GM19395 (cell line): ENCODE data around the gene NCDN.

Source experiments
- ATAC-seq: cut with Tn5 transposase; IDR thresholded peaks from one replicate; pipeline ENCODE4 v1.9.1; 2021; ENCODE audit warnings: mild to moderate bottlenecking, moderate library complexity; ENCODE audit not compliant: unreplicated experiment

NCDN gene

DNA sequence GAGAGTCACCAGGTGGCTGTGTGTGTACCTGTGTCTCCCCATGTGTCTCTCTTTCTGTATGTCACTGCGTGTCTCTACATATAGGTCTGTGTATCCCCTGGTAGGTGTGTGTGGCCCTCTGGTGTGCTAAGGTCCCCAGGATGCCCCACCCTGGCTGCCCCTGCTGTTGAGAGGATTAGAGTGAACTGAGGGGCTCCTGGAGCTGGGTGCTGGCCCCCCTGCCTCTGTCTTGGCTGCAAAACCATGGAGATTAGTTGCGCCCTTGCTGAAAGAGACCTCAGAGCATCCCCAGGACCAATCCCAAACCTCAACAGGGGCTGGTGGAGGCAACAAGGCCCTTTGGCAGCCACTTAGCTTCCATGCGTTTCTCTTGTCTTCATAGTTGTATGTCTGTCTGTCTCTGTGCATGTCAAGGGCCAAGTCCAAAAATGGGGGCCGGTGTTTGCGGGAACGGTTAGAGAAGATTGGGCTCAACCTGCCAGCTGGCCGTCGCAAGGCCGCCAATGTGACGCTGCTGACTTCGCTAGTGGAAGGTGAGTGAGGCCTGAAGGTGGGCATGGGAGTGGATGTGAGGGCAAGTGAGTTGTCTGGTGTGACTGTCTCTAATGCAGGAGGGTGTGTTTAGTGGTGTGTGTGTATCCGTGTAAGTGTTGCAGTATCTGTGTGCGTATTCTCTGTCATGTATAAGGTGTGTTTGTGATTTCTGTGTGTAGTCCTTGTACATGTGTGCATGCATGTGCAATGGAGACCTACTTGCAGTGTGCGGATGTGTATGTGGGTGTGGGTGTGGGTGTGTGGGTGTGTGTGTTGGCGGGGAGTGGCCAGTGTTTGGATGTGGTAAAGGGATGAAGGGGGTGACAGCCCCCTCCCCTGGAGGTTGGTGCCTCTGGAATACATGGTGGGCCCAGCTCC, 32.2 kb downstream of the NCDN start:
- no peak for ATAC-seq

DNA sequence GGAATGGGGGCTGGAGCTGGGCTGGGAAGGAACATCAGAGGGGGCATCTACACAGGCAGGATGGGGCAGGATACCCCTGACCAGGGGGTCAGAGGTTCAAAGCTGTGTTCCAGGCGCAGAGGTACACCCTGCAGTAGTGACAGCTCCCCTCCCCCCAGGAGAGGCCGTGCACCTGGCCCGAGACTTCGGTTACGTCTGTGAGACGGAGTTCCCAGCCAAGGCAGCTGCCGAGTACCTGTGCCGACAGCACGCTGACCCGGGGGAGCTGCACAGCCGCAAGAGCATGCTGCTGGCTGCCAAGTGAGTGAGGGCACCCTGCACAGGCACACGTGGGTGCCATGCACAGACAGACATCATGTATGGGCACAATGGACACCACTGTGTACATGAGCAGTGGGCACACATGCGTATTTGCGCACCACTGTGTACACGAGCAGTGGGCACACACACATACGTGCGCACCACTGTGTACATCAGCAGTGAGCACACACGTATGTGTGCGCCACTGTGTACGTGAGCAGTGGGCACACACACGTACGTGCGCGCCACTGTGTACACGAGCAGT, 33.0 kb downstream of the NCDN start:
- no peak for ATAC-seq

DNA sequence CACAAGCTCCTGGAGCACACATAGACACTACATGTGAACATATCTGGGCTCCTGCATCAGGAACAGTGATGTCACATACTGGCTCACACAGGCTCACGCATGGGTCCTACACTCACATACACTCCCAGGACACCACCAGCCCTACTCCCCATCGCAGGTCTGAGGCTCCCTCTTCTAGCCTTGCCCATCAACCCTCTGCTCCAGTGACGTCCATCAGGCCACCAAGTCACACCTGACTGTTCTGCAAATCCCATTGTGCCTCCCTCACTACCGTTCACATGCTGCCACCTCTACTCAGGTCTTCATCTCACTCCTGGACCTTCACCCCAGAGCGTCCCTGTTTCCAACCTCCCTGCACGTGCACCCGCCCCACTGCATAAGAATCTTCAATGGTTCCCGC, 33.6 kb downstream of the NCDN start:
- ATAC-seq = no peak

DNA sequence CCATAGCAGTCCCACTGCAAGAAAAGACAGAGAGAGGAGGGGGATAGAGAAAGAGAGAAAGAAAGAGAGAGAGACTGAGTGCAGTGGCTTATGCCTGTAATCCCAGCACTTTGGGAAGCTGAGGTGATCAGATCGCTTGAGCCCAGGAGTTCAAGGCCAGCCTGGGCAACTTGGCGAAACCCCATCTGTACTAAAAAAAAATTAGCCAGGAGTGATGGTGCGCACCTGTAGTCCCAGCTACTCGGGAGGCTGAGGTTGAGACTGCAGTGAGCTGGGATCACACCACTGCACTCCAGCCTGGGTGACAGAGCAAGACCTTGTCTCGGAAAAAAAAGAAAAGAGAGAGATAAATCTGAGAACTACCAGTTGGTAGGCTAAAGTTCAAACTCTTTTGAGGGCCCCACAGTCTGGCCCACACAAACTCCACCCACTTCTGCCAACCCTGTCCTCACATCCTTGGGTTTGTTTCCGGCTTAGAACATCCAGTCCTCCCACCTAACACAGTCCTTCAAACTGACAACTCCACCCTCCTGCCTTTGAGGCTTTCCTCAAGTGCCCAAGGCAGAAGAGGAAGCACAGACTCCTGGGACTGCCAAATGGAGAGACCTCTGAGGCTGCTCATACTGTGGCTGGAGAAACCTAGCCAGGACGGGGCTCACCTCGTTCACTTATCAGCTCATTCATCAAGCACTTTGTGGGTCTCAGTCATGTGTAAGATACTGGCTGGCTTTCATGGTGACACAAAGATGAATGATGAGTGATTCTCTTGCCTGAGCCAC, 35.6 kb downstream of the NCDN start:
- ATAC-seq = no peak

DNA sequence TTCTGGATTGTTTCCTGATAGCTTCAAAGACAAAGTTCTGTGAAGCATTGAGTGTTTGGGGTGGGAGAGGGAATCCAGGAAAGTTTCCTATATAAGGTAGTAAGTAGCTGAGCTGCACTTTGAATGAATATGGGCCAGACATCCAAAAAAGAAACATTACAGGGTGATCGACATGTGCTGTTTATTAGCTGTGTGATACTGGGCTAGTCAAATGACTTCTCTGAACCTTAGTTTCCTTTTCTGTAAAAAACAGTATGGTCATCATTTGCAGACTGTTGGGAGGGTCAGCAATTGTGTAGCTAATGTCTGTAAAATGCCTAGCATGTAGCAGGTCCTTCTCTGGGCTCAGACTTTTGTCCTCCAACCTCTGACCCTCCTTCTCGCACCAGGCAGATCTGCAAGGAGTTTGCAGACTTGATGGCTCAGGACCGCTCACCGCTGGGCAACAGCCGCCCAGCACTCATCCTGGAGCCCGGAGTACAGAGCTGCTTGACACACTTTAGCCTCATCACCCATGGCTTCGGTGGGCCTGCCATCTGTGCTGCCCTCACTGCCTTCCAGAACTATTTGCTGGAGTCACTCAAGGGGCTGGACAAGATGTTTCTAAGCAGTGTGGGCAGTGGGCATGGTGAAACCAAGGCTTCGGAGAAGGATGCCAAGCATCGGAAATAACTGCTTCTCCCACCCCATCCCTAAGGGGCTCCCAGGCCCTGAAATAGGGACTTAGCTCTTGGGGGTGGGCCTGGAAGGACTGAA, 36.6 kb downstream of the NCDN start:
- no peak for ATAC-seq

DNA sequence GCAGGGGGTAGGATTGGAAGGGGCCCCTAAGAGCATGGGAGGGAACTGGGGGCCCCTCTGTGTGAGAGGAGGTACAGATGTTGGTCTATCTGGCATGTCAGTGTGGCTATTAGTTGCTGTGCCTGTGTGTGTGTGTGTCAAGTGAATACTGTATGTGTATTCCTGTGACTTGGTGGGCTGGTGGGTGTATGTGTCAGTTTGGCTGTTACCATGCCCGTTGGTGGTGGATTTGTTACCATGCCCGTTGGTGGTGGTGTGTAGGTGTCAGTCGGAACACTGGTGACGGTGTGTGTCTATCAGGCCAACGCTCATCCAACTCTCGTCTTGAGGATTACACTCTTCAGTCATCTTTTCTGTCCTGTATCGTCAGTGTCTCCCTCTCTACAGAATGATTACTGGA, 38.1 kb downstream of the NCDN start:
- ATAC-seq = no peak

DNA sequence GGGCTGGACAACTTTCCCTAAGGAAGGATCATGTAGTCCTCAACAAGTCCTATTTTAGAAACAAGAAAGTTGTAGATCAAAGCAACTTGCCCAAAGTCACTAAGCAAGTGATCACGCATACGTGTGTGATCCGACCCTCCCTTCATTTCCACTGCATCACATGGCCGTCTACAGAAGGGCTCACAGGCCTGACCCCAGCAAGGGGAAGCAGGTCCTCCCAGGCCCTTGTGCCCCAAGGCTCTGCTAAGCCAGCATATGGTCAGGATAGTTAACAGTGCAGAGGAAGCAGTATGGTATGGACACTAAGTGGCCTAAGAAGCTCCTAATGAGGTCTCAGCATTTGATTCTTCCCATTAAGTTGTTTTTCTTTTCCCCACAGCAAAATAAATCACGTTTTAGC, 40.3 kb downstream of the NCDN start:
- ATAC-seq = no peak

DNA sequence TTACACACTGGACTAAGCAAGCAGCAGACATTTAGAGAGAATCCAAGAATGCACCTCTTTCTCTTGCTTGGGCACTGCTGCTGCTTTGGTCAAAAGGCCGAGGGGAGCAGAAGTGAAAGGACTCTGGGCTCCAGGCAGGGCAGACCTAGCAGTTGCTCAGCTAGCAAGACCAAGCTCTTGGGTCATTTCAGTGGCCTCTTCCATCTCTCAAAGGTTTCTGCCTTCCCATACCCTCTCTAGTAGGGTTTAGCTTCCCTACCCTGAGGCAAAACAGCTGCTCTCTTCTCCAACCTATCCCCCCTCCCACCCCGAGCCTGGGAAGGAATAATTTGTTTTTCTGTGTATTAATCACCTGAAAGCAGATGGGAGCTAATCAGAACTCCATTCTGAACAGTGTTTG, 41.3 kb downstream of the NCDN start:
- ATAC-seq = no peak

DNA sequence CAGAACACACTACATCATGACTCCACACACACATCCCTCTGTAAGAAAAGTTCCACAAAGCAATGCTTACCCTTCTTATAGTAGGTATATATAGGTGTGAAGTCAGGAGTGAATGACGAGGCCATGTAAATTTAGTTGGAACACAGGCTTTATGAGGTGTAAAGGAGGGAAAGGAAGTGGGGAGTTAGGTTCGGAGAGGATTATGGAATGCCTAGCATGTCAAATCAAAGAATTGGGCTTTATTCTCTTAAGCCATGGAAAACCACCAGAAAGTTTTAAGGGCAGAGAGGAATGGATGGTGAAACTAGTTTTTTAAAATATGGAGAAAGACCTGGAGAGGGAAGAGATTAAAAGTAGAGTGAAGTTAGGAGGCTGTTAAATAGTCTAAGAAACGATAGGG, 41.8 kb downstream of the NCDN start:
- no peak for ATAC-seq

DNA sequence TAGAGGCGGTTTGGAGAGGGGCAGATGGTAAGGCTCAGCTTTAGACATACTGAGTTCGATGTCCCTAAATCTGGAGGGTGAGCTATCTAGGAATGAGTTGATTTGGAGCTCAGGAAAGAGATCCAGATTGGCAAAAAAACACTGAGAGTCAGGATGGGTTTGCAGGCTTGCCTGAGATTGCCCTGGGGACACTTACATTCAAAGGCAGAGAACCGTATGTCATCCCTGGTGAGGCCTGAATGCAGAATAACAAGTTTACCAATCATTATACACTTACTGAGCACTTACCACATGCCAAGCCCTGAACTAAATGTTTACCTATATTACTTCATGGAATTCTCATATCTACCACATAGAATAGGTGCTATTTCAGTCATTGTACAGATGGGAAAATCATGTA, 43.0 kb downstream of the NCDN start:
- no peak for ATAC-seq

DNA sequence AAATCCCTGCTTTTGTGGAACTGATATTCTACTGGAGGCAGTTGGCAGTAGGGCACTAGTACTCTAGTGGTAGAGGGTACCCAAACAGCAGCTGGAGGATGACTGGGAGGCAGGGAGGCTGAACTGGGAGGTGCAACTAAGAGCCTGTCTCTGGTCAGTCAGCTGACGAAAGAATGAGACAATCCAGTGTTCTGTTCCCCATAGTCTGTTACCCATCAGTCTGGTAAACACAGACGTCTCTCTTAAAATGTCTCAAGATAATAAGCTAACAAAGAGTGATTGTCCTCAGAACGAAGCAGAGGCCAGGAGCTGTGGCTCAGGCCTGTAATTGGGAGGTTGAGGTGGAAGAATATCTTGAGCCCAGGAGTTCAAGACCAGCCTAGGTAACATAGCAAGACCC, 45.9 kb downstream of the NCDN start:
- no peak for ATAC-seq

DNA sequence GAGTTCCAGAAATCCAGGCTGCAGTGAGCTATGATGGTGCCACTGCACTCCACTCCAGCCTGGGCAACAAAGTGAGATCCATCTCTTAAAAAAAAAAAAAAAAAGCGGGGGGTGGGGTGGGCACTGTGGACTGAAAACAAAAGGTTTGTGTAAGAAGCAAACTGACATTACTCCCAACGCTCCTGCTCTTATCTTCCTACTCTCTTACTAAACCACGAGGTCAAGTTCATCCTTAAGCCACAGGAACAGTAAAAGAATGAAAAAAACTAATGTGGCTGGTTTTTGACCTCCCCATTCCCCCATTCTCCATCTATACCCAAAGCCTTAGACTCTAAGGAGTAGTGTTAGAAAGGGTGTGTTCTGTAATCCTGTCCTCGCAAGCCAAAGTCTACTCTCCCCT, 46.3 kb downstream of the NCDN start:
- no peak for ATAC-seq

DNA sequence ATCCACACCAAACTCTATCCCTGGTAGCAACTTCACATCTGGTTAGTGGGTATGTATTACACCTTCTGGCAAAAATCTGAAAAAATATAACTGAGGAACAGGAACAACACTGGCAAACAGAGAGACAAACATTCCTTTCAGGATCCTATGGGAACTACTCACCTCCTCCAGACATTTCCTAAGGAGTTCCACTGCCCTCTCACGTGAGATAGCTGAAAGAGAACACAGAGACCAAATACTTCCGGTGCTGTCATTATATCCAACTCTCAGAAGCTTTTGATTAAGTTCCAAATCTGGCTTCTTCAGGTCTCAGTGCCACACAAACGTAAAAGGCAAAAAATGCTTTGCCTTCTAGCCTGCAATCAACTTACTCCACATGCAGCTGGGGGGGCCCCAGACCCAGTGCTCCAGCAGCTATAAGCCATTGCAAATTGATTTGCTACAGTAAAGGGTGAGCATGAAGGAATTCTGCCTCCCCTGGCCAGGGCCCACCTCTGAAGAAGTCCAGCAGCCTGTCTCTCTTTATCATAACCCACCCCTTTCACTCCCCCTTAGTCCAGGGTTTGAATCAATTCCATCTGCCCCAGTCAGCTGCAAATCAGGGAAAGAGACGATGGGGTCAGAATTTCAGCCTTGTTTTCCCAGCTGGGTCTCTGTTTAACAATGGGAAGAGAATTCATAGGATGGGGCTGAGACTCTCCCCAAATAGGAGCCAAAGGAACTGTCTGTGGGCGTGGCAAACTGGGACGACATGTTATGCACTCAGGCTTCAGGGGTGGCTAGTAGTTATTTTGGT, 47.7 kb downstream of the NCDN start:
- ATAC-seq = no peak

DNA sequence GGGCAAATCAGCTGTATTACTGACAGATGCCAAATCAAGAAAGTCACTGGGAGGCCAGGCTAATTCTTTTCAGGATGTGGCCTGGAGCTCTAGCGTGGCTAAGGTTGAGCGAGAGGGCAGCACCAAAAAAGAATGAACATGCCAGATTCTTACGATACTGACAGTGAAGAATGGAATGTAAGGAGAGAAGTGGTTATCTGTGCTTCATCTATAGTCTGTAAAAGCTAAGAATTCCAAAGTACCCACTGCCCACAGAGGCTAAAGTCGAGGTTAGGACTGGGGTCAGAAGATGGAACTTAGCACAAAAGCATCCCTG, 48.2 kb downstream of the NCDN start:
- ATAC-seq = no peak

DNA sequence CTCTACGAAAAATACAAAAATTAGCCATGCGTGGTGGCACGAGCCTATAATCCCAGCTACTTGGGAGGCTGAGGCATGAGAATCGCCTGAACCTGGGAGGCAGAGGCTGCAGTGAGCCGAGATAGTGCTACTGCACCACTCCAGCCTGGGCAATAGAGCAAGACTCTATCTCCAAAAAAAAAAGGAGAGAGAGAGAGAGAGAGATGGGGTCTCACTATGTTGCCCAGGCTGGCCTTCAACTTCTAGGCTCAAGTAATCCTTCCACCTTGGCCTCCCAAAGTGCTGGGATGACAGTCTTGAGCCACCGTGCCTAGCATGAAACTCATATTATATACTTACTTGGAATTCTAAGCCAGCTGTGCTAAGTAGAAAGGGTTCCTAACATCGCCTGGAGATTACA, 54.1 kb downstream of the NCDN start:
- no peak for ATAC-seq

DNA sequence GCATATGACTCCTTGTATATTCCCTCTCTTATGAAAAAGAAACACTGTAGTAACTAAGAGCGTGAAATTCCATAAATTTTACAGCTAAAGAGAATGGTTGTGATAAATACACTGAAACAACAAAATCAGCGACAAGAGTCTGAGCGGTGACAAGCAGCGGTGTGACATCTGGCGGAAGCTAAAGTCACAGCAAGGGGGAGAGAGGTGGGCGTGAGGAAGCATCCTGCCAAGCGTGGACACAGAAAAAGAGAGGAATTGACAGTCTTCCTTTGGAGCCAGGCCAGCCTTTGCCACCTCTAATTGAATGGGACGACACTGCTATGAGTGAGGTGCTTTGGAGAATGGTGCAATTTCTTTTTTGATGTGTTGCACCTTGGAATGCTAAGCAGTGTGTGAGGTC, 57.8 kb downstream of the NCDN start:
- no peak for ATAC-seq
